GM04504 (cell line): ENCODE results near the gene USB1.
"Not testable (repeated sequence)": the region's sequence is repeated elsewhere in the genome, so short reads cannot be mapped to it uniquely, and the experiment has no call there.

Experiments
- DNase-seq: peaks from one replicate; pipeline ENCODE4 v3.0.0-alpha.2; 2012; ENCODE audit warnings: low read depth

Gene USB1

DNA sequence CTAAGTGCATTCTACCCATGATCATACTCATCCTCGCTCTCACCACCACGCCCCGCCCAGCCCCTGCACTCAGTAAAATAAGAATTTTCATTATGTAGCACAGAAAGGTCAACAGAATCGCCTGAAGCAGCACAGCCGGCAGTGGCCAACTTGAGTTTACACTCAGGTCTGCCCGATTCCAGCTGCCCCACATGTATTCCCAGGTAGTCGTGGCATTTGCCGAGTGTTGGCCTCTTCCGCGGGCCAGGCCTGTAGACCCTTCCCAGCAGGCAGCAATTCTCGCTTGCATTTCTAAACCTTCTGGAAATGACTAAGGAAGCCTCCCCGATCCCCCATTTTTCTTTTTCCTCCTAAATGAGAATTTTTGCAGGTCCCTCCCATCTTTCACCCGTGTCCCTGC lies 30.9 kb upstream of the USB1 start:
- no peak for DNase-seq

DNA sequence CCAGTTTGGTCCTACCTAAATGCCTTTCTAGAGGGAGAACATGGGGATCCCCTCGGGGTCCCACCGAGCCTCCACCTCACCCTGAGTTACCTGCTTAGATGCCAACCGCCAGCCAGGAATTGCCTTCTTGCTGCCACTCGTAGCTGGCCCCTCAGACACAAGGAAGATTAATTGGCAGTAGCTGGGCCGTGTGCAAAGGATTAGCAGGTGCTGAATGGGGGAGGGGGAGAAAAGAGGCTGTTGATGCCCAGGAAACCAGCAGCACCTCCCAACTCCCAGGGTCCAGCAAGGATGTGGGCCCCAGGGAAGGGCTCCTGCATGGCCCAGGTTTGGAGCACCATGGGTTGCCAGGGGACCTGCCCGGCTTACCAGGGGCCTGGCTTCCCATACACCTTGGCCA lies 30.2 kb upstream of the USB1 start, which contains the start of gene CNGB1:
CNGB1 (minus strand) TSS at position 159 of the 400 bp plus-strand sequence. CDS start 3,842 bp downstream, outside the sequence.
- DNase-seq = no peak

GRCh38 chr16:57971848-57972247 lies 29.4 kb upstream of the USB1 start:
- no peak for DNase-seq

DNA sequence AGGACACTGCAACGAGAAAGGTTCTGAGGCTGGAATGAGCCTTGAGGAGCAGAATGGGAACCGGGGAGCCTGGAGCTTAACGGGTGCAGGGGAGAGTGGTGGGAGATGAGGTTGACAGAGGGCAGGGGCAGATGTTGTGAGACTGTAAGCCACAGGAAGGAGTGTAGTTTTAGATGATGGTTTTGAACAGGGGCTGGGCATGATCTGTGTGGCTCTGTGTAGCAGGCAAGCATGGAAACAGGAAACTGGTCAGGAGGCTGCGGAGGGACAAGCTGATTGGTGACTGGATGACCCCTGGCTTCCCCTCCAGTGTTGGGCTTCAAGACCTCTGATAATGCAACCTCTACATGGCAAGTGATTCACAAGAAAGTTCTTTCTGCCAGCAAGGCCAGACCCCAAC lies 28.9 kb upstream of the USB1 start:
- DNase-seq = no peak

DNA sequence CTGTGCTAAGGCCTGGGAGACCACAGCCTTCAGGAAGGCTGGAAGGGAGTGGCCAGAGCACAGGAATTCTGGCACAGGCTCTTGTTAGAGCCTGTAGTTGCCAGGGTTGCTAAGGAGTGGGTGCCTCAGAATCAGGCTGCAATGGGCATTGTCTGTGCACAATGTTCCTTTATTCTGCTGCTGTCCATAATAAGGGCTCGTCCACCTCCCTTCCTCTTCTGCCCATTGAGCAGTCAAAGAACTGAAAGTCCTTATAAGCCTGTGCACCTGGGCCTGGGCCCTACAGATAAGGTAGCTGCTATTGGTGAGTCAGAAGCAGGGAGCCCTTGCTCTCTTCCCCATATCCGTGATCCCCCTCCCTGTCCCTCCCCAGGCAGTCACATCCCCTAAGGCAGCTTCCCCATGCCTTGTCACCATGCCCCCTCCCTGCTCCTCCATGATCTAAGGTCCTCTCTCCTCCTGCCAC lies 24.8 kb upstream of the USB1 start:
- no peak for DNase-seq

DNA sequence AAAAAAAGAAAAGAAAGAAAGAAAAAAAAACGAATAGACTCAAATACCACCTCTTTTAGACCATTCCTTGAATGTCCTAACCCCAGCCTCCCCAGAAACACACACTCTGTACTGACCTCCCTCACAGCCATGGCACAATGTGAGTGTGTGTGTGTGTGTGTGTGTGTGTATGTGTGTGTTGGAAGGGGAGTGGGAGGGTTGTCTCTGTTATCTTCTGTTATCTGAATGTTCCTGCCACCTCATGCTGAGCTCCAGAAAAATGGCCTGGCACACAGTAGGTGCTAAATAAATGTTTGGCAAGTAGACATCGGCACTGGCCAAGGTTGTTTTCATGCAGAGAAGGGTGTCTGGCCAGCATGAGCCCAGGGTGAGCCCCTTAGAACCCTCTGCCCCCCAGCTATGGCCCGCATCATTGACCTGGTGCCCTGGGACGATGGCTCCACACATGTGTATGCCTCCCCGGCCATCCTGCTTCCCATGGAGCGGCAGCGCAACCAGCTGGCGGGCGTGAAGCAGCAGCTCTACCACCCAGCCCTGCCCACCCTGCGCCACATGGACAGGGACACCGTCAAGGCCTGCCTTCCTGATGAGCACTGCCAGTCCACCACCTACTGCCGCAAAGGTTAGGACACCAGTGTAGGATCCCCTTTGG lies 23.7 kb upstream of the USB1 start:
- DNase-seq = no peak

- DNase-seq = not testable (repeated sequence)
Measured at GRCh38 chr16:57978070-57978465, 23.1 kb upstream of the USB1 start.

DNA sequence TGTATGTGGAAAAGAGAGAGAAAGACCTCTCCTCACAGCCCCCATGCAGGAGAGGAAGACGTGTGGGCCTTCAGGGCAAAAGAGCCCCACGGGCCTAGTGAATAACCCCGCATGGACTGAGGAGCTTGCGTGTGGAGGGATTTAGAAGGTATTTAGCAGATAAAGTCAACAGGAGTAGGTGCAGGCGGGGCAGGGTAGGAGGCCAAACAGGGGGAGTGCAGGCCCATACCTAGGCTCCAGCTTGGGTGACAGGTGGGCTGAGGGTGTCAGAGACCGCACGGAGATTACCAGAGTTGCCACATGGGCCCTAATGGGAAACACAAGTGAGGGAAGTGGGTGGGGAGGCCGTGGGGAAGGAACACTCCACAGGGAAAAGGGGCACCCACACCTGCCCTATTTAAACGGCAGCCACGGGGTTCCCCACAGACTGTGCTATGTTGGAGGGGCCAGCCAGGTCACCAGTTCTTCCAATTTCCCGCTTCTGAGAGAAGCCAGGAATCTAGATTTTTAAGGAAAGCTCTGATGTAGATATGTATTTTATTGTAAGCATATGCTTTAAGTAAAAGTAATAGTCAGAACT lies 22.1 kb upstream of the USB1 start:
- no peak for DNase-seq

- no peak for DNase-seq
Measured at GRCh38 chr16:57981636-57982035, 19.6 kb upstream of the USB1 start.

GRCh38 chr16:57982385-57982784 lies 18.8 kb upstream of the USB1 start:
- DNase-seq = no peak

DNA sequence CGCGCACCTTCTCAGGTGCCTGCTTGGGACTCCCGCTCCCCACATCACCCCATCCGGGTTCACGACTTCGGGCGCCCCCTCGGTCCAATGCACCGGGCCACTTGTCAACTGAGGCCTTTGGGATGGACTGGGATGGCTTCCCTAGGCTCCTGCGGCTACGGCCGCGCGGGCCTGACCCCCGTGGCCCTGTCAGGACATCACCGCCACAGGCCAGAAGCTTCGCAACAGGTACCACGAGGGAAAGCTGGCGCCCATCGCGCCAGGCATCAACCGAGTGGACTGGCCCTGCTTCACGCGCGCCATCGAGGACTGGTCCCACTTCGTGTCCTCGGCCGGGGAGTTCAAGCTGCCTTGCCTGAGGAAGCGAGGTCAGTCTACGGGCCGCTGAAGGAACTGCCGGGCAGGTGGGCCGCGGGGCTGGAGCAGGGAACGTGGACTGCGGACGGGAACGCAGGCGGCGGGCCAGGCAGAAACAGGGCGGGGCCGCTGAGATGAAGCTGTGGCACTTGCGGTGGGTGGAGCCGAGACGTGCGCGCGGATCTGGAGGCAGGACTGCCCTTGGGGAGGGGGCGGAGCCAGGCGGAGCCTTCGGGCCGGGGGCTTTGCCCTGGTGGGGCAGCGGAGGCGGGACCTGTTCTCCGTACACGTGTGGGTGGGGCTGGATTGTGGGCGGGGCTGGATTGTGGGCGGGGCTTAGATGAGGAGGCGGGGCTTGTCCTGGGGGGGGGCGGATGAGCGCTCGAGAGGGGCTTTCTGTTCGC lies 16.6 kb upstream of the USB1 start:
- DNase-seq = no peak

- no peak for DNase-seq
Measured at GRCh38 chr16:57985204-57986181, 15.7 kb upstream of the USB1 start.

- DNase-seq = no peak
Measured at GRCh38 chr16:57986196-57986595, 15.0 kb upstream of the USB1 start.

GRCh38 chr16:57987441-57988177 lies 13.6 kb upstream of the USB1 start:
- no peak for DNase-seq

DNA sequence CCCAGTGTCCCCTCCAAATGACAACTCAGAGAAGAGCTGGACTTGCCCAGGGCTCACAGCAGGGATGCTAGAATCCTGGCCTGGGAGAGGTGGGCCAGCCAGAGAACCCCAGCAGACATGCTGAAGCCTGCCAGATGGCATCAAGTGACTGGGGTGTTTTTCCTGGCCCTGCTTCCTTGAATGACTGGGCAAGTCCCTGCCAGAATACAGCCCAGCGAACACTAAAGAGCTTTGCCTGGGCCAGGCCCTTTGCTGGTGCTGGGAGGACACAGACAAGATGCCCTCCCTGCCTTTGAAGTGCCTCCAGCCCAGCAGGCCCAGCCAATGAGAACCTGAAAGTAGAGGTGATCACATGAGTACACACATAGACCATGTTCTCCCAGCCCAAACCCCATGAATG lies 12.3 kb upstream of the USB1 start:
- DNase-seq = no peak

GRCh38 chr16:57991551-57992059 lies 9.6 kb upstream of the USB1 start:
- no peak for DNase-seq

DNA sequence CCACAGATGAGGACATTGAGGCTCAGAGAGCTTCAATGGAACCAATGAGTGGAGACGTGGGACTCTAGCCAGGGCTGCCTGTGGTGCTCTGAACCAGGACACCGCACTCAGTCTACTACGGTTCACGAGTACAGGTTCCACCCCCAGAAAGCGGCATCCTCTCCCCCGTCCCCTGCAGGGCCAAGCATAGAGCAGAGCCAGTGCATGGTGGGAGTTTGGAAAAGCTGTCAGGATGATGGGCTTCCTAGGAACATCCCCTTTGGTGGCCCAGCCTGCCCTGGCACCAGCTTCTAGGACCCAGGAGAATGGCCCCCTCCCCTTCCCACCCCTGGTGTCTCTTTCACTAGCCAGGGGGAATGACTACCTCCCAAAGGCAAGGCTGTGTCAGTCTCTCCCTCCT lies 9.1 kb upstream of the USB1 start:
- DNase-seq = no peak

DNA sequence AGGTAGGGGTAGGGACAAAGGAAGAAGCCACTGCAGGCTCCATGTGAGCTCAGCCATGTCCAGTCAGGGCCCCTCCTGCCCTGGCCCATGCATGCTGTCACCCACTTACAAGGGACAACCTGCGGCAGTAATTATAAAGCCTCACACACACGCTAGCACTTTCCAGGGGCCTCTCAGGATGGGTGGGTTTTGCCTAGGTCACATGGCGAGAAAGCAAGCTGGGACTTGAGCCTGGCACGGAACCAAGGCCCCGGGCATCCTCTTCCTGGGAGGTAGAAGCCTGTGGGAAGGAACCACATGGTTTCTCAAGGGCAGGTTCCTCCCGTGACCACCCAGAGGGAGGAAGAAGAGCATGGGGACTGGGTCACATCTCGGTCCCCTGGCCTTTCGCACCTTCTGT lies 7.8 kb upstream of the USB1 start:
- no peak for DNase-seq

GRCh38 chr16:57993897-57994296 lies 7.3 kb upstream of the USB1 start:
- DNase-seq = no peak

- DNase-seq = no peak
Measured at GRCh38 chr16:57994361-57994760, 6.8 kb upstream of the USB1 start.

- no peak for DNase-seq
Measured at GRCh38 chr16:57994778-57995177, 6.4 kb upstream of the USB1 start.
